ENCODE data around the gene CCL7. TPM values are rescaled to one million over a fixed set of nuclear protein-coding genes. Genes with fewer than 3 reads are reported as not detected.

The CCL7 gene
- total RNA-seq, 1 donor, result 0.36 TPM

DNA sequence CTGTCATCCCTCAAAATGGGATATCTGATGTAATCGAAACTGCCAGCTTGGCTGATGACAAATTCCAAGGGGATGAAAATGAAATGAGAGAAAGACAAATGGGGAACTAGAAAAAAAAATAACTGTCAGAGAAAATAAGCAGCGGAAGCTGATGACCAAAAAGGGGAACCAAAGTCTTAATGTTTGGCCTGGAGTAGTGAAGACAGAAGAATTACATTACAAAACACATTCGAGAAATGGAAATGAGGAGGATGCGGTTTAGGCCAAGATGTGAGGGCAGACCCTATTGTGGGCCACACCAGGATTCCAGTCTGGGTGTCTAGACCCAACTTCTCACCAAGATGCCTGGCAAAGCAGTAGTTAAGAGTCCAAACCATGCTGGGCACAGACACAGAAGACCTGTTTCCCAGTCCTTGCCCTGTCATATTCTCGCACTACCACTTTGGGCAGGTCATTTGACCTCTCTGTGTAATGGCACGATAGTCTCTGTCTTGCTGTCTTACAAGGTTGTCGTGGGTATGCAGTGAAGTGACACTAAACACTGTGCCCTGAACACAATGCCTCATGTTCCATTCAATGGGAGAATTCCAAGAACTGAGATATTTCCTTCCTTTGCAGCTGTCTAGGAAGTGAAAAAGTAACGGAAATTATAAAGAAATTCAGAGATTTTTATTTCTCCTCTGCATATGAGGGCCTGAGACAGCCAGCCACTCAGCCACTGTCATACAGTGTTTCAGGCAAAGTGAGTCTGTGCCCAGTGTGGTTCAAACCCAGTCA, 27.2 kb upstream of the CCL7 start:
- Histone ChIP-seq H3K79me2 (ENCODE audit: insufficient read depth, low read length) (no peaks in the 10 kb centered on the region), H2AFZ (ENCODE audit: low read length) (no peak overlapping the region), H3K9me3 (ENCODE audit: low read depth, low read length) (no peaks in the 10 kb centered on the region), H3K4me2 (ENCODE audit: insufficient read depth, low read length) (no peak overlapping the region), H4K20me1 (ENCODE audit: insufficient read depth, low read length) (no peaks in the 10 kb centered on the region), H3K27me3 (ENCODE audit: insufficient read depth, low read length) (no peaks in the 10 kb centered on the region), H3K27ac (ENCODE audit: low read depth, low read length) (no peak overlapping the region), H3K36me3 (ENCODE audit: insufficient read depth, low read length) (no peaks in the 10 kb centered on the region), H3K4me3 (ENCODE audit: insufficient read depth, low read length) (no peak overlapping the region), H3K4me1 (ENCODE audit: insufficient read depth, low read length) (peaks cover 13% of the 10 kb centered on the region)
- DNase-seq (ENCODE audit: insufficient read length, low spot score, missing footprints), result no peak
- TF ChIP-seq, protein P1, sequence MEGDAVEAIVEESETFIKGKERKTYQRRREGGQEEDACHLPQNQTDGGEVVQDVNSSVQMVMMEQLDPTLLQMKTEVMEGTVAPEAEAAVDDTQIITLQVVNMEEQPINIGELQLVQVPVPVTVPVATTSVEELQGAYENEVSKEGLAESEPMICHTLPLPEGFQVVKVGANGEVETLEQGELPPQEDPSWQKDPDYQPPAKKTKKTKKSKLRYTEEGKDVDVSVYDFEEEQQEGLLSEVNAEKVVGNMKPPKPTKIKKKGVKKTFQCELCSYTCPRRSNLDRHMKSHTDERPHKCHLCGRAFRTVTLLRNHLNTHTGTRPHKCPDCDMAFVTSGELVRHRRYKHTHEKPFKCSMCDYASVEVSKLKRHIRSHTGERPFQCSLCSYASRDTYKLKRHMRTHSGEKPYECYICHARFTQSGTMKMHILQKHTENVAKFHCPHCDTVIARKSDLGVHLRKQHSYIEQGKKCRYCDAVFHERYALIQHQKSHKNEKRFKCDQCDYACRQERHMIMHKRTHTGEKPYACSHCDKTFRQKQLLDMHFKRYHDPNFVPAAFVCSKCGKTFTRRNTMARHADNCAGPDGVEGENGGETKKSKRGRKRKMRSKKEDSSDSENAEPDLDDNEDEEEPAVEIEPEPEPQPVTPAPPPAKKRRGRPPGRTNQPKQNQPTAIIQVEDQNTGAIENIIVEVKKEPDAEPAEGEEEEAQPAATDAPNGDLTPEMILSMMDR (IDR thresholded peaks at IDR 0.05; ENCODE audit: extremely low read depth, low read depth, low read length), result no peak

DNA sequence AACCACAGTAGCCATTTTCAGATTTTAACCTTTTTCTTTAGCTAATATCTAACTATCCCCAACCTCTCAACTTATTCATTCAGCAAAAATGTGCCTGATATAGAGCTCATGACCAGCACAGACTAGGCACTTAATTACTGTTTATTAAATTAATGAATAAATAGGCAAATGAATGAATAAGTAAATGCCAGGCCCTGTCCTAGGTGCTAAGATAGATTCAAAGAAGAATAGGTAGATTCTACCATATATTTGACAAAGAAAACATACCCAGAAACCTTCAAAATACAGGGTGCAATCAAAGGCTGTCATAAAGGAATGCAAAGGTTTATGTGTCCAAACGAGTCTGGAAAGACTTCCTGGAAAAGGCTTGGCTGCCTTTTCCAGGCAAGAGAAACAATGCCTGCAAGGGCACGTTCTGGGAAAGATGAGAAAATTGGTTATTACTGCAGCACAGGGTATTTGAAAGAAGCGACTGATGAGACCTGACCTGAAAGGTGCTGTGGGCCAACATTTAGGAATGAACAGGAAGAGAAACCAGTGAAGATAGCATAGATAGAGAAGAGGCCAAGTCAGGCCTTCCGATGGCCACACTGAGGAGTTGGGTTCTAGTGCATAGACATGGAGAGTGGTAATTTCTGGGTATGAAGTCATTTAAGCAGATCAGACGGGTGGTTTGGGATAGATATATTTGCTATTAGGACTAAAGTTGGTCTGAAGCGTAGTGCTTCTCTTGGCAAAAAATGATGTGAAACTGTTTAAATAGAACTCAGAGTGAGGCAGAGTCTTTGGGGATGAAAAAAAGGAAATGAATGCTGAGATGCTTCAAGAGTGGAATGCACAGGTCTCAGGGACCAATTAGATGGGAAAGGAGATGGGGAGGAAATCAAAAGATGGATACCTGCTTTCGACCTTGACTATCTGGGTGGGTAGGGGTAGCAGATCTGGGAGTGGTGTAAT, 26.4 kb upstream of the CCL7 start:
- no peaks in the 10 kb centered on the region for H3K27me3 ChIP-seq (ENCODE audit: insufficient read depth, low read length)
- no peaks in the 10 kb centered on the region for H3K9me3 ChIP-seq (ENCODE audit: low read depth, low read length)
- H3K79me2 ChIP-seq (ENCODE audit: insufficient read depth, low read length), result no peaks in the 10 kb centered on the region
- peaks cover 13% of the 10 kb centered on the region for H3K4me1 ChIP-seq (ENCODE audit: insufficient read depth, low read length)
- H3K27ac ChIP-seq (ENCODE audit: low read depth, low read length), result no peak overlapping the region
- H3K4me3 ChIP-seq (ENCODE audit: insufficient read depth, low read length), result no peak overlapping the region
- H3K4me2 ChIP-seq (ENCODE audit: insufficient read depth, low read length), result no peak overlapping the region
- no peaks in the 10 kb centered on the region for H4K20me1 ChIP-seq (ENCODE audit: insufficient read depth, low read length)
- DNase-seq (ENCODE audit: insufficient read length, low spot score, missing footprints), result no peak
- TF ChIP-seq, protein P1 (IDR thresholded peaks at IDR 0.05; ENCODE audit: extremely low read depth, low read depth, low read length), result no peak
- H3K36me3 ChIP-seq (ENCODE audit: insufficient read depth, low read length), result no peaks in the 10 kb centered on the region
- no peak overlapping the region for H2AFZ ChIP-seq (ENCODE audit: low read length)

DNA sequence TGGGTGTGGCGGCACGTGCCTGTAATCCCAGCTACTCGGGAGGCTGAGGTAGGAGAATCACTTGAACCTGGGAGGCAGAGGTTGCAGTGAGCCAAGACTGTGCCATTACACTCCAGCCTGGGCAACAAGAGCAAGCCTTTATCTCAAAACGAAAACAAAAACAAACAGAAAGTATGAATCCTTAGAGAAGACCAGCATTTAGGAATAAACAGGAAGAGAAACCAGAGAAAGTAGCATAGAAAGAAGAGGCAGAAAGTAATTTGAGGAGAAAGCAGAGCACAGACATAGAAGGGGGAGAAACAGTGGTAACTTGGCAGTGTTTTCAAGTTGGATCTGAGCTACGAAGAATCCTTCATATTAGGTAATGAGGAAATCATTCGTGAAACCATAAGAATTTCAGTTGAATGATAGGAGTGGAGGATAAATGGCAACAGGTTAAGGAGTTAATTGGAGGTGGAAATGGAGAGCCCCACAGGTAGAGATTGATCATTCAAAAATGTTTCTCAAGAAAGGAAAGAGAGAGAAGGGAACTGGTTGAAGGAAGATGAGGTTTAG, 24.6 kb upstream of the CCL7 start:
- no peak for DNase-seq (ENCODE audit: insufficient read length, low spot score, missing footprints)
- no peaks in the 10 kb centered on the region for H3K79me2 ChIP-seq (ENCODE audit: insufficient read depth, low read length)
- TF ChIP-seq, protein P1 (IDR thresholded peaks at IDR 0.05; ENCODE audit: extremely low read depth, low read depth, low read length), result no peak

More for the DNA sequence above, 24.6 kb upstream of the CCL7 start:
- H3K4me3 ChIP-seq (ENCODE audit: insufficient read depth, low read length), result no peak overlapping the region
- H4K20me1 ChIP-seq (ENCODE audit: insufficient read depth, low read length), result no peaks in the 10 kb centered on the region
- no peak overlapping the region for H3K4me2 ChIP-seq (ENCODE audit: insufficient read depth, low read length)
- peaks cover 25% of the 10 kb centered on the region for H3K4me1 ChIP-seq (ENCODE audit: insufficient read depth, low read length)
- H3K27me3 ChIP-seq (ENCODE audit: insufficient read depth, low read length), result no peaks in the 10 kb centered on the region
- H2AFZ ChIP-seq (ENCODE audit: low read length), result no peak overlapping the region
- H3K9me3 ChIP-seq (ENCODE audit: low read depth, low read length), result no peaks in the 10 kb centered on the region
- no peak overlapping the region for H3K27ac ChIP-seq (ENCODE audit: low read depth, low read length)
- H3K36me3 ChIP-seq (ENCODE audit: insufficient read depth, low read length), result no peaks in the 10 kb centered on the region
